GM12878 (cell line): ENCODE data around the gene GNPTAB. TPM values are rescaled to one million over a fixed set of nuclear protein-coding genes. Genes with fewer than 3 reads are reported as not detected.

Experiments used
- ATAC-seq: fragments of 200-7000 bp; cut with Tn5 transposase; 3 replicates; pipeline ENCODE4 v1.9.1; 2020; ENCODE audit warnings: mild to moderate bottlenecking, moderate library complexity
- BruUV-seq: library from RNA; stranded (reverse); fragments of 400-500 nt; replicated peaks from 2 replicates; lab custom pipeline; 2021; lab: Mats Ljungman, UMichigan
- CTCF ChIA-PET: fragments of 300-600 bp; sonication (Branson Sonifier 250); formaldehyde crosslinking; extraction: SDS; loops from one replicate; lab custom pipeline; 2021; ENCODE audit warnings: inconsistent platforms; lab: Yijun Ruan, JAX
- POLR2A ChIA-PET: fragments of 350-600 bp; formaldehyde crosslinking; extraction: SDS; loops from one replicate; lab custom pipeline; 2021; ENCODE audit warnings: inconsistent platforms; lab: Charles Lee
- RAD21 ChIA-PET: fragments of 300-600 bp; sonication (Branson Sonifier 250); formaldehyde crosslinking; loops from one replicate; lab custom pipeline; 2023; ENCODE audit warnings: antibody characterized with exemption; ENCODE audit not compliant: unreplicated experiment; lab: Charles Lee
- SMC1A ChIA-PET: fragments of 300-600 bp; sonication (Branson Sonifier 250); formaldehyde crosslinking; loops from one replicate; lab custom pipeline; 2023; ENCODE audit not compliant: unreplicated experiment, uncharacterized antibody; lab: Charles Lee
- DNase-seq: peaks from one replicate; pipeline ENCODE4 v3.0.0-alpha.2; 2011; ENCODE audit warnings: low read depth, low spot score
- FAIRE-seq: peaks from 3 replicates; lab custom pipeline; 2011; peaks lifted over from hg19 to GRCh38; lab: Jason Lieb, UNC
- H2AFZ ChIP-seq: 2 replicates; pipeline ENCODE4 v1.6.0; 2011; ENCODE audit warnings: low read depth, low read length, control low read depth; ENCODE audit not compliant: control insufficient read depth
- H3K27ac ChIP-seq: 2 replicates; pipeline ENCODE4 v1.5.1; 2011; ENCODE audit warnings: control low read depth; ENCODE audit not compliant: control insufficient read depth, insufficient read depth
- H3K27me3 ChIP-seq, 2 experiments: replicated peaks in 1 of 2; 2 replicates each; pipeline versions ENCODE4 v1.6.0 to v1.6.1; 2011; ENCODE audit warnings: low read length in 1 of 2; ENCODE audit not compliant: control insufficient read depth in 2 of 2, insufficient read depth in 2 of 2
- H3K36me3 ChIP-seq, 2 experiments: 2 replicates each; pipeline ENCODE4 v1.5.1; 2011; ENCODE audit warnings: low read length in 1 of 2; ENCODE audit not compliant: control insufficient read depth in 2 of 2, insufficient read depth in 2 of 2
- H3K4me1 ChIP-seq: 2 replicates; pipeline ENCODE4 v1.6.1; 2011; ENCODE audit warnings: mild to moderate bottlenecking, low read length, moderate library complexity, mixed read lengths; ENCODE audit not compliant: control insufficient read depth, insufficient read depth
- H3K4me2 ChIP-seq: 2 replicates; pipeline ENCODE4 v1.6.0; 2011; ENCODE audit warnings: control low read depth; ENCODE audit not compliant: control insufficient read depth, insufficient read depth
- H3K4me3 ChIP-seq: fragments of 200-600 bp; sonication (generic); 2 replicates; pipeline ENCODE4 v1.5.1; 2016
- H3K79me2 ChIP-seq: 2 replicates; pipeline ENCODE4 v1.6.0; 2011; ENCODE audit warnings: low read length; ENCODE audit not compliant: control insufficient read depth, insufficient read depth
- H3K9ac ChIP-seq: 2 replicates; pipeline ENCODE4 v1.8.0; 2011; ENCODE audit warnings: low read length, control low read depth, mixed read lengths; ENCODE audit not compliant: control insufficient read depth, insufficient read depth
- H3K9me3 ChIP-seq: replicated peaks from 3 replicates; pipeline ENCODE4 v1.5.1; 2011; ENCODE audit warnings: mild to moderate bottlenecking, low read length; ENCODE audit not compliant: control insufficient read depth, insufficient read depth
- H4K20me1 ChIP-seq: 2 replicates; pipeline ENCODE4 v1.6.0; 2011; ENCODE audit not compliant: control insufficient read depth, insufficient read depth
- CHD2 ChIP-seq: IDR thresholded peaks from 2 replicates; pipeline ENCODE4 v1.6.1; 2011; ENCODE audit warnings: low read depth, low read length, improper control_type of control experiment, borderline replicate concordance
- CREM ChIP-seq: IDR thresholded peaks from 2 replicates; pipeline ENCODE4 v1.6.1; 2014; ENCODE audit warnings: antibody characterized with exemption, low read depth
- ESRRA ChIP-seq: IDR thresholded peaks from 2 replicates; pipeline ENCODE4 v1.6.1; 2012; ENCODE audit warnings: mild to moderate bottlenecking, low read length, improper control_type of control experiment
- EZH2 ChIP-seq: IDR thresholded peaks from 2 replicates; pipeline ENCODE4 v1.6.1; 2012; ENCODE audit warnings: low read depth, mild to moderate bottlenecking, control low read depth, inconsistent platforms, low read length, borderline replicate concordance; ENCODE audit not compliant: control insufficient read depth
- FOXK2 ChIP-seq: fragments of 450-650 bp; IDR thresholded peaks from 2 replicates; pipeline ENCODE4 v1.6.1; 2017; ENCODE audit warnings: mild to moderate bottlenecking, moderate library complexity
- JUND ChIP-seq: IDR thresholded peaks from 2 replicates; pipeline ENCODE4 v1.6.1; 2012; ENCODE audit warnings: low read depth, mild to moderate bottlenecking, low read length, improper control_type of control experiment, moderate library complexity
- KLF5 ChIP-seq: fragments of 450-650 bp; IDR thresholded peaks from 2 replicates; pipeline ENCODE4 v1.6.1; 2014; ENCODE audit warnings: mild to moderate bottlenecking; ENCODE audit not compliant: partially characterized antibody
- MLLT1 ChIP-seq: fragments of 450-650 bp; IDR thresholded peaks from 2 replicates; pipeline ENCODE4 v1.6.1; 2016; ENCODE audit warnings: mild to moderate bottlenecking
- RBBP5 ChIP-seq: fragments of 200-600 bp; sonication (generic); conservative IDR thresholded peaks from 2 replicates; pipeline ENCODE4 v1.6.1; 2016
- SKIL ChIP-seq: fragments of 450-650 bp; IDR thresholded peaks from 2 replicates; pipeline ENCODE4 v1.6.1; 2017; ENCODE audit warnings: mild to moderate bottlenecking, low read depth, inconsistent platforms; ENCODE audit not compliant: poor library complexity, severe bottlenecking
- SP1 ChIP-seq: IDR thresholded peaks from one replicate; pipeline ENCODE4 v1.6.1; 2011; ENCODE audit warnings: low read depth, low read length
- TCF7 ChIP-seq: IDR thresholded peaks from 2 replicates; pipeline ENCODE4 v1.6.1; 2014; ENCODE audit warnings: antibody characterized with exemption, borderline replicate concordance
- WRNIP1 ChIP-seq: IDR thresholded peaks from 2 replicates; pipeline ENCODE4 v1.6.1; 2011; ENCODE audit warnings: low read depth, low read length, improper control_type of control experiment, borderline replicate concordance
- YY1 ChIP-seq: IDR thresholded peaks from 2 replicates; pipeline ENCODE4 v1.6.1; 2011; ENCODE audit warnings: low read depth, mild to moderate bottlenecking, low read length
- WGBS: methylation state at CpG from one replicate; pipeline ENCODE4 v1.1.6; 2016; ENCODE audit warnings: low lambda C conversion rate; ENCODE audit not compliant: insufficient replicate concordance, insufficient coverage; ENCODE audit errors: missing lambda C conversion rate; 5-methylcytosine and 5-hydroxymethylcytosine counted together
- in situ Hi-C: fragments of 300-500 bp; cut with MboI; formaldehyde crosslinking; loops from 9 replicates; pipeline ENCODE4 v1.14.3; 2018; ENCODE audit warnings: mixed read lengths
- intact Hi-C: fragments of 100-400 bp; cut with micrococcal nuclease; formaldehyde crosslinking; loops from one replicate; pipeline ENCODE4 v1.14.2; 2022; ENCODE audit not compliant: unreplicated experiment
- polyA plus RNA-seq, 11 experiments: library from polyadenylated mRNA; depleted of rRNA in 4 of 11; unstranded in 6 of 11; stranded (reverse) in 5 of 11; fragments of >200 nt; fragmentation: Nextera tagmentation in 4 of 11; fragmentation: Illumina TruSeq in 1 of 11; extraction: Ambion mirVana in 4 of 11; extraction: Trizol in 1 of 11; gene quantifications; 1 replicate in 1 of 11; 2 replicates in 10 of 11; pipeline versions ENCODE4 v1.2.1 to v1.2.3, GENCODE V29; 2011 to 2016; ENCODE audit warnings: inconsistent platforms in 2 of 11, missing spikeins in 2 of 11, low read depth in 1 of 11
- total RNA-seq, 4 experiments: library from RNA; depleted of rRNA in 3 of 4; stranded (reverse); fragments of >200 nt in 3 of 4; fragmentation: Illumina TruSeq in 1 of 4; extraction: Trizol in 1 of 4; gene quantifications; 2 replicates each; pipeline versions ENCODE4 v1.2.1 to v1.2.3, GENCODE V29; 2013 to 2021

The GNPTAB gene
- total and polyA plus RNA-seq, 10 of the 15 experiments (the other 5 are each of a cell fraction or from before 2014, with no cell fraction given): 9.8 to 38.9 (median 35.3) TPM

- ChIA-PET POLR2A (no interaction called here), RAD21 (interaction anchor here (0.6 to 1.8 kb wide), 3 partner anchors 12 to 347 kb away, joined by 3 to 6 read pairs (median 4); no protein-coding TSS in a partner anchor), SMC1A (interaction anchor here (1.0 kb wide), 2 partner anchors 10 to 62 kb away, joined by 3 to 5 read pairs; no protein-coding TSS in a partner anchor)
- Histone ChIP-seq H3K4me1 (no peaks in the 10 kb centered on the region), H3K9me3 (no peaks in the 10 kb centered on the region), H3K27me3 (no peaks in the 10 kb centered on the region), H3K36me3 (peaks cover 0 to 16% of the 10 kb centered on the region in 2 experiments; a peak in 3 of 4 replicates), H4K20me1 (no peaks in the 10 kb centered on the region), H3K4me2 (no peak overlapping the region), H3K4me3 (no peak overlapping the region), H3K79me2 (no peaks in the 10 kb centered on the region), H3K9ac (no peak overlapping the region), H2AFZ (no peak overlapping the region)
- FAIRE-seq: no peak
- BruUV-seq: no TSS peak
- DNase-seq: no peak
- ATAC-seq: no peak
- intact Hi-C loops (no loop called here), in situ Hi-C loops (loop anchor here (5.0 kb wide), 1 partner anchor 349 kb away; no protein-coding TSS in a partner anchor)
- WGBS: 84% methylated on average over 4 of the region's 4 CpGs
- TF ChIP-seq WRNIP1 (no peak), TCF7 (no peak), ESRRA (no peak), EZH2 (no peak), YY1 (no peak), CREM (no peak), JUND (no peak), SP1 (no peak), CHD2 (no peak), FOXK2 (no peak), MLLT1 (no peak), KLF5 (no peak), RBBP5 (no peak), SKIL (no peak)
- TF ChIP-seq, all 136 proteins: peak for 0
- CTCF ChIA-PET: interaction anchor here (0.5 to 4.3 kb wide), 9 partner anchors 9 to 347 kb away, joined by 3 to 34 read pairs (median 4); partner anchors contain the start of gene GNPTAB
- H3K27ac ChIP-seq: no peak overlapping the region
Observed at GRCh38 chr12:101761781-101762180, 69.0 kb downstream of the GNPTAB start.
